Measurements from ENCODE around the gene USP47. TPM values are rescaled to one million over a fixed set of nuclear protein-coding genes. Genes with fewer than 3 reads are reported as not detected.

The USP47 gene
- total RNA-seq, 1 experiment from 2014 or later = 45.2 TPM

- no peaks in the 10 kb centered on the region for H3K27me3 ChIP-seq (ENCODE audit: low read length)
- peak overlapping the region; percentile 94 for H3K27ac ChIP-seq (ENCODE audit: low read length)
- ATAC-seq (peak; percentile 22), DNase-seq (peak; percentile 58)
- peak overlapping the region; percentile 37 for H2AFZ ChIP-seq (ENCODE audit: low read length)
- H3K9ac ChIP-seq (ENCODE audit: low read length) = peak overlapping the region; percentile 64
- H3K4me1 ChIP-seq (ENCODE audit: insufficient read depth, low read length) = peaks cover 50% of the 10 kb centered on the region
- TF ChIP-seq EZH2phosphoT487 (IDR thresholded peaks at IDR 0.05; ENCODE audit: borderline replicate concordance, low read length) (no peak), CTCF (conservative IDR thresholded peaks at IDR 0.05; ENCODE audit: low read depth, low read length) (peak; percentile 56)
- intact Hi-C loops (cut with micrococcal nuclease) = no loop called here
- peak overlapping the region; percentile 48; the same call in 1 of the 2 replicates for H3K4me3 ChIP-seq (ENCODE audit: low read length)
- no peaks in the 10 kb centered on the region for H3K9me2 ChIP-seq (replicated peaks; ENCODE audit: low read length)
- H3K36me3 ChIP-seq (ENCODE audit: low read depth, low read length) = no peaks in the 10 kb centered on the region
- no TSS peak for BruUV-seq (replicated peaks)
- peaks cover 4% of the 10 kb centered on the region for H3F3A ChIP-seq (ENCODE audit: low read length, unreplicated experiment)
- peak overlapping the region; percentile 69 for H3K4me2 ChIP-seq (ENCODE audit: low read length)
- CTCF ChIA-PET = interaction anchor here (1.0 kb wide), 1 partner anchor 8 kb away, joined by 4 read pairs; no protein-coding TSS in a partner anchor
- H3K9me3 ChIP-seq (ENCODE audit: low read length) = no peaks in the 10 kb centered on the region
- no peaks in the 10 kb centered on the region for H3K79me2 ChIP-seq (ENCODE audit: low read length)
- POLR2A ChIA-PET (ENCODE audit: unreplicated experiment) = interaction anchor here (0.7 kb wide), 1 partner anchor 871 kb away, joined by 5 read pairs; no protein-coding TSS in a partner anchor
- no peaks in the 10 kb centered on the region for H4K20me1 ChIP-seq (ENCODE audit: low read length)
Measured at GRCh38 chr11:11987503-11988022, 145.8 kb downstream of the USP47 start.

GRCh38 chr11:11988099-11988651, 146.4 kb downstream of the USP47 start:
- Histone ChIP-seq H2AFZ (ENCODE audit: low read length) (peak overlapping the region; percentile 37), H3K79me2 (ENCODE audit: low read length) (no peaks in the 10 kb centered on the region), H4K20me1 (ENCODE audit: low read length) (no peaks in the 10 kb centered on the region), H3K9ac (ENCODE audit: low read length) (peak overlapping the region; percentile 64), H3K4me3 (ENCODE audit: low read length) (peak overlapping the region; percentile 48; the same call in 1 of the 2 replicates), H3K27ac (ENCODE audit: low read length) (peak overlapping the region; percentile 94), H3K4me1 (ENCODE audit: insufficient read depth, low read length) (peaks cover 49% of the 10 kb centered on the region), H3K9me3 (ENCODE audit: low read length) (no peaks in the 10 kb centered on the region), H3F3A (ENCODE audit: low read length, unreplicated experiment) (peaks cover 4% of the 10 kb centered on the region), H3K9me2 (replicated peaks; ENCODE audit: low read length) (no peaks in the 10 kb centered on the region), H3K27me3 (ENCODE audit: low read length) (no peaks in the 10 kb centered on the region), H3K4me2 (ENCODE audit: low read length) (peak overlapping the region; percentile 69), H3K36me3 (ENCODE audit: low read depth, low read length) (no peaks in the 10 kb centered on the region)
- ATAC-seq (peak; percentile 78), DNase-seq (peak; percentile 78)
- TF ChIP-seq EZH2 (IDR thresholded peaks at IDR 0.05; ENCODE audit: low read length, unreplicated experiment) (no peak), CTCF (conservative IDR thresholded peaks at IDR 0.05; ENCODE audit: low read depth, low read length) (0 out of 2 replicates have a peak, but pooled peaks have one; percentile 24), EZH2phosphoT487 (IDR thresholded peaks at IDR 0.05; ENCODE audit: borderline replicate concordance, low read length) (no peak)
- CTCF ChIA-PET = interaction anchor here (1.0 kb wide), 1 partner anchor 8 kb away, joined by 4 read pairs; no protein-coding TSS in a partner anchor
- BruUV-seq (replicated peaks) = no TSS peak
- intact Hi-C loops (cut with micrococcal nuclease) = no loop called here
- POLR2A ChIA-PET (ENCODE audit: unreplicated experiment) = interaction anchor here (0.7 kb wide), 1 partner anchor 871 kb away, joined by 5 read pairs; no protein-coding TSS in a partner anchor

All from PC-3 (cell line).